ENCODE data around the gene PSAT1.

PSAT1 gene

GRCh38 chr9:78320030-78320693, 23.2 kb downstream of the PSAT1 start:
- no peak for DNase-seq

GRCh38 chr9:78320875-78321496, 24.1 kb downstream of the PSAT1 start:
- no peak for DNase-seq

GRCh38 chr9:78321505-78321904, 24.6 kb downstream of the PSAT1 start:
- DNase-seq = no peak

GRCh38 chr9:78324068-78324650, 27.2 kb downstream of the PSAT1 start:
- DNase-seq = no peak

GRCh38 chr9:78324682-78325081, 27.8 kb downstream of the PSAT1 start:
- no peak for DNase-seq

GRCh38 chr9:78325343-78325742, 28.4 kb downstream of the PSAT1 start:
- no peak for DNase-seq

GRCh38 chr9:78325846-78326360, 29.0 kb downstream of the PSAT1 start:
- no peak for DNase-seq

- DNase-seq = no peak
Observed at GRCh38 chr9:78326564-78326963, 29.6 kb downstream of the PSAT1 start.

- no peak for DNase-seq
Observed at GRCh38 chr9:78332381-78332780, 35.5 kb downstream of the PSAT1 start.

GRCh38 chr9:78348848-78349247, 51.9 kb downstream of the PSAT1 start:
- no peak for DNase-seq

GRCh38 chr9:78351816-78352215, 54.9 kb downstream of the PSAT1 start:
- DNase-seq = no peak

- DNase-seq = no peak
Observed at GRCh38 chr9:78354324-78354973, 57.5 kb downstream of the PSAT1 start.

- no peak for DNase-seq
Observed at GRCh38 chr9:78354989-78355388, 58.1 kb downstream of the PSAT1 start.

GRCh38 chr9:78356634-78357033, 59.7 kb downstream of the PSAT1 start:
- DNase-seq = no peak

- DNase-seq = no peak
Observed at GRCh38 chr9:78357165-78357873, 60.4 kb downstream of the PSAT1 start.

- no peak for DNase-seq
Observed at GRCh38 chr9:78358329-78359051, 61.6 kb downstream of the PSAT1 start.

GRCh38 chr9:78363221-78363620, 66.3 kb downstream of the PSAT1 start:
- DNase-seq = no peak

- DNase-seq = peak; percentile 59
Observed at GRCh38 chr9:78365748-78366697, 69.1 kb downstream of the PSAT1 start.

GRCh38 chr9:78366827-78367226, 69.9 kb downstream of the PSAT1 start:
- peak; percentile 17 for DNase-seq

- DNase-seq = no peak
Observed at GRCh38 chr9:78368236-78368635, 71.3 kb downstream of the PSAT1 start.

GRCh38 chr9:78369639-78370219, 72.8 kb downstream of the PSAT1 start:
- DNase-seq = peak; percentile 67
